Panc1 (cell line): Measurements from ENCODE around the gene FLT1. TPM values are rescaled to one million over a fixed set of nuclear protein-coding genes. Genes with fewer than 3 reads are reported as not detected.

Source experiments
- ATAC-seq: fragments of 200-7000 bp; cut with Tn5 transposase; 2 replicates; pipeline ENCODE4 v1.9.1; 2020; ENCODE audit warnings: mild to moderate bottlenecking, moderate library complexity
- BruUV-seq: library from RNA; stranded (reverse); fragments of 400-500 nt; replicated peaks from 2 replicates; lab custom pipeline; 2021; lab: Mats Ljungman, UMichigan
- CTCF ChIA-PET: fragments of 300-600 bp; sonication (Branson Sonifier 250); formaldehyde crosslinking; loops from one replicate; lab custom pipeline; 2022; ENCODE audit warnings: antibody characterized with exemption; lab: Charles Lee
- POLR2A ChIA-PET: fragments of 300-600 bp; sonication (Branson Sonifier 250); formaldehyde crosslinking; loops from one replicate; lab custom pipeline; 2022; ENCODE audit warnings: antibody characterized with exemption; lab: Charles Lee
- DNase-seq: peaks from one replicate; pipeline ENCODE4 v3.0.0-alpha.2; 2010; ENCODE audit warnings: low read depth, low spot score
- H3K27ac ChIP-seq: 2 replicates; pipeline ENCODE4 v1.5.1; 2011; ENCODE audit warnings: mild to moderate bottlenecking, low read length, inconsistent platforms
- H3K27me3 ChIP-seq: fragments of 200-500 bp; sonication (Bioruptor generic); 2 replicates; pipeline ENCODE4 v1.6.0; 2014; ENCODE audit warnings: low read length, inconsistent platforms; ENCODE audit not compliant: control insufficient read depth, insufficient read depth
- H3K36me3 ChIP-seq: fragments of 200-500 bp; sonication (Bioruptor generic); 2 replicates; pipeline ENCODE4 v1.5.1; 2014; ENCODE audit warnings: inconsistent platforms, mild to moderate bottlenecking, low read length, moderate library complexity; ENCODE audit not compliant: control insufficient read depth, insufficient read depth
- H3K4me1 ChIP-seq: 2 replicates; pipeline ENCODE4 v1.5.1; 2011; ENCODE audit warnings: inconsistent platforms, mild to moderate bottlenecking, low read length, moderate library complexity; ENCODE audit not compliant: control insufficient read depth, insufficient read depth
- H3K4me3 ChIP-seq, 2 experiments: 2 replicates each; pipeline ENCODE4 v1.5.1; 2011 to 2012; ENCODE audit warnings: low read depth in 2 of 2, low read length in 2 of 2, mild to moderate bottlenecking in 2 of 2, inconsistent platforms in 1 of 2, moderate library complexity in 1 of 2
- H3K9me3 ChIP-seq: fragments of 200-500 bp; sonication (Bioruptor generic); 2 replicates; pipeline ENCODE4 v1.5.1; 2014; ENCODE audit warnings: low read depth, mild to moderate bottlenecking, inconsistent platforms, low read length, moderate library complexity; ENCODE audit not compliant: control insufficient read depth, insufficient read depth
- CTCF ChIP-seq: fragments of 450-650 bp; IDR thresholded peaks from 2 replicates; pipeline ENCODE4 v1.5.1; 2017; ENCODE audit warnings: mild to moderate bottlenecking
- POLR2AphosphoS5 ChIP-seq: IDR thresholded peaks from 2 replicates; pipeline ENCODE4 v1.6.1; 2012; ENCODE audit warnings: mild to moderate bottlenecking, low read depth, low read length, moderate library complexity
- REST ChIP-seq, 2 experiments: IDR thresholded peaks; 2 replicates each; pipeline ENCODE4 v1.6.1; 2011 to 2012; ENCODE audit warnings: low read depth in 2 of 2, control low read depth in 1 of 2, low read length in 1 of 2, mild to moderate bottlenecking in 1 of 2, moderate library complexity in 1 of 2; ENCODE audit not compliant: insufficient read depth in 1 of 2
- SIN3A ChIP-seq: IDR thresholded peaks from 2 replicates; pipeline ENCODE4 v1.6.1; 2012; ENCODE audit warnings: low read depth, mild to moderate bottlenecking, low read length, moderate library complexity, borderline replicate concordance; ENCODE audit not compliant: insufficient read depth
- TCF7L2 ChIP-seq: IDR thresholded peaks from 2 replicates; pipeline ENCODE4 v1.6.1; 2011; ENCODE audit warnings: mild to moderate bottlenecking, low read depth, low read length, inconsistent platforms
- in situ Hi-C: cut with HindIII; loops from 2 replicates; pipeline ENCODE4 v1.10.0; 2016; ENCODE audit warnings: low sequenced_read_pairs, low pct_unique_long_range_greater_than_20kb
- intact Hi-C: fragments of 100-400 bp; cut with micrococcal nuclease; formaldehyde crosslinking; loops from one replicate; pipeline ENCODE4 v1.10.0; 2022; ENCODE audit not compliant: unreplicated experiment
- total RNA-seq: library from RNA; stranded (reverse); gene quantifications from one replicate; pipeline ENCODE4 v1.2.1, GENCODE V29; 2021; ENCODE audit not compliant: unreplicated experiment

Gene FLT1
- total RNA-seq, 1 experiment from 2014 or later = 0.15 TPM

DNA sequence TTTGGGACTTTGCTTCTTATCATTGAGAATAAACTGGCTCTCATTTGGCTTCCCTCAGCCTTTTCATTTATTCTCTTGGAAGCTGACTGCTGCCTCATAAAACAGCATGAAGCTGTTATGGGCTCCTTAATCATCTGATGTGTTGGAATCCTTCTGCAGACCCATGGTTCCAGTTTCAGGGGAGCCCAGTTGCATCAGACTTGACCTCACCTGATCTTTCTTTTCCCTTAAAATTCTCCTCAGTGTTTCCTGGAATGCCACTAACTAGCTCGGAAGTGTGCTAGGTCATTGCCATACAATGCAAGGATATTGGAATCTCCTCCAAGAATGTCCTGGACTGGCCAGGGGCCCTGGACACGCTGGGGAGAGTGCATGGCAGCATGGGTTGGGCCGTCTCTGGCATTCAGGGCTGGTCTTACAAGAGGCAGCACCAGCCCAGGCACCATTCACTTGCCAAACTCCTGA lies 158.7 kb downstream of the FLT1 start:
- no peaks in the 10 kb centered on the region for H3K4me1 ChIP-seq
- no peak overlapping the region for H3K27ac ChIP-seq
- BruUV-seq = no TSS peak
- TF ChIP-seq REST (IDR thresholded peaks at IDR 0.05; ENCODE audit: insufficient read depth in 1 of 2, low read depth in 2 of 2, low read length in 1 of 2) = no peak
- TF ChIP-seq TCF7L2 = no peak
- TF ChIP-seq SIN3A = no peak
- no peak for TF ChIP-seq CTCF
- TF ChIP-seq POLR2AphosphoS5 = no peak
- DNase-seq (no peak), ATAC-seq (no peak)
- intact Hi-C loops (no loop called here), in situ Hi-C loops (no loop called here)
- ChIA-PET POLR2A (interaction anchor here (0.8 kb wide), 1 partner anchor 157 kb away, joined by 7 read pairs; no protein-coding TSS in a partner anchor), CTCF (no interaction called here)
- H3K36me3 ChIP-seq = no peaks in the 10 kb centered on the region
- no peaks in the 10 kb centered on the region for H3K27me3 ChIP-seq
- no peaks in the 10 kb centered on the region for H3K9me3 ChIP-seq
- H3K4me3 ChIP-seq = no peak overlapping the region

GRCh38 chr13:28333204-28333881 lies 161.6 kb downstream of the FLT1 start:
- ATAC-seq (no peak), DNase-seq (no peak)
- Histone ChIP-seq H3K4me3 (no peak overlapping the region), H3K4me1 (no peaks in the 10 kb centered on the region), H3K9me3 (no peaks in the 10 kb centered on the region), H3K36me3 (no peaks in the 10 kb centered on the region), H3K27me3 (no peaks in the 10 kb centered on the region), H3K27ac (no peak overlapping the region)
- BruUV-seq = no TSS peak
- ChIA-PET CTCF (no interaction called here), POLR2A (no interaction called here)
- intact Hi-C loops (no loop called here), in situ Hi-C loops (no loop called here)
- TF ChIP-seq POLR2AphosphoS5 (no peak), CTCF (no peak), REST (IDR thresholded peaks at IDR 0.05; ENCODE audit: insufficient read depth in 1 of 2, low read depth in 2 of 2, low read length in 1 of 2) (no peak), TCF7L2 (no peak), SIN3A (no peak)
